Vagina (tissue), 2 donors: ENCODE data around the gene RASGRP4.

Experiments
- POLR2A ChIP-seq, 2 donors: fragments of 450-650 bp; IDR thresholded peaks; one replicate each; pipeline ENCODE4 v1.6.1; 2017; ENCODE audit warnings: antibody characterized with exemption in 2 of 2, mild to moderate bottlenecking in 2 of 2, moderate library complexity in 2 of 2
- TF ChIP-seq, protein P1 (sequence below), 3 experiments: fragments of 450-650 bp in 2 of 3; fragments of 200-600 bp in 1 of 3; sonication (generic) in 1 of 3; IDR thresholded peaks; one replicate each; pipeline ENCODE4 v1.5.1; 2017 to 2019; ENCODE audit warnings: antibody characterized with exemption in 3 of 3, mild to moderate bottlenecking in 2 of 3, moderate library complexity in 2 of 3

DNA sequence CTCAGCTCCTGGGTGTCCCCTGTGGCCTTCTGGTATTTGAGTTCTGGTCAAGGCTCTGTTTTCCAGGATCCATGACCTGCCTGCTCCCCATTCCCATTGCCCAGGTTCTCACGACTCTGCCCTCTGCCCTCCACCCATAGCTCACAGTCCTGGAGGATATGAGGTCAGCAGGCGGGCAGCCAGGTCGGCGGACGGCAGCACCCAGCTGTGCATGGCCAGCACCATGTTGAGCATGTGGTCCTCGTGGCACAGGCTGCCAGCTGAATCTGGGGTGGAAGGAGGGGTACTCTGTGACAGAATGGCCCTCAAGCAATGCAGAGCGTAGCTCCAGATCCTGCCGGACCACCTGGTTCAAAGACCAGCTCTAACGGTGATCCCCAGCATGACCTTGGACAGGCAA, 5.1 kb downstream of the RASGRP4 start:
- no peak for TF ChIP-seq POLR2A (IDR thresholded peaks at IDR 0.05)
- TF ChIP-seq, protein P1, sequence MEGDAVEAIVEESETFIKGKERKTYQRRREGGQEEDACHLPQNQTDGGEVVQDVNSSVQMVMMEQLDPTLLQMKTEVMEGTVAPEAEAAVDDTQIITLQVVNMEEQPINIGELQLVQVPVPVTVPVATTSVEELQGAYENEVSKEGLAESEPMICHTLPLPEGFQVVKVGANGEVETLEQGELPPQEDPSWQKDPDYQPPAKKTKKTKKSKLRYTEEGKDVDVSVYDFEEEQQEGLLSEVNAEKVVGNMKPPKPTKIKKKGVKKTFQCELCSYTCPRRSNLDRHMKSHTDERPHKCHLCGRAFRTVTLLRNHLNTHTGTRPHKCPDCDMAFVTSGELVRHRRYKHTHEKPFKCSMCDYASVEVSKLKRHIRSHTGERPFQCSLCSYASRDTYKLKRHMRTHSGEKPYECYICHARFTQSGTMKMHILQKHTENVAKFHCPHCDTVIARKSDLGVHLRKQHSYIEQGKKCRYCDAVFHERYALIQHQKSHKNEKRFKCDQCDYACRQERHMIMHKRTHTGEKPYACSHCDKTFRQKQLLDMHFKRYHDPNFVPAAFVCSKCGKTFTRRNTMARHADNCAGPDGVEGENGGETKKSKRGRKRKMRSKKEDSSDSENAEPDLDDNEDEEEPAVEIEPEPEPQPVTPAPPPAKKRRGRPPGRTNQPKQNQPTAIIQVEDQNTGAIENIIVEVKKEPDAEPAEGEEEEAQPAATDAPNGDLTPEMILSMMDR (IDR thresholded peaks at IDR 0.05): no peak
